Left kidney (tissue), 2 donors: Measurements from ENCODE around the gene VEZF1. TPM values are rescaled to one million over a fixed set of nuclear protein-coding genes. Genes with fewer than 3 reads are reported as not detected.

Source experiments
- DNase-seq: peaks from one replicate; pipeline ENCODE4 v3.0.0-alpha.2; 2013
- polyA plus RNA-seq: library from polyadenylated mRNA; unstranded; fragments of 120-200 nt; gene quantifications from one replicate; pipeline ENCODE4 v1.2.1, GENCODE V29; 2013; ENCODE audit not compliant: insufficient read length

VEZF1 gene
- polyA plus RNA-seq, 1 donor = 115 TPM

DNA sequence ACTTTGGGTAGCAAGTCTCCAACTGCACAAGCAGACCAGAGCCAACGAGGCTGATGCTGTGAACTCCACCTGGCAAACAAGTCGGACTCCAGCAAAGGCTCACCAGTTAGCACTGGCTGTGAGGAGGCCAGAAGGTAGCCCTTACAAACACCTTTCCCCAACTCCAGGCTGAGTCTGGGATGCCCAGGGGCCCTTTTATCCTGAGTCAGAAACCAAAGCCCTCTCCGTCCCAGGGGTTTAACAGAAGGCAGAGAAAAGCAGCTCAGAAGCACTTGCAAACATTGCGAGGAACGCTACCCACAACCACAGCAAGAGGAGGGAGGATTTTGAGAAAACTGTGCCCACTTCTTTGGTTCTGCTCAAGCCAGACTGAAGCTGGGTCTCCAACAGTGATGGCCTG is 57.8 kb downstream of the VEZF1 start:
- no peak for DNase-seq

DNA sequence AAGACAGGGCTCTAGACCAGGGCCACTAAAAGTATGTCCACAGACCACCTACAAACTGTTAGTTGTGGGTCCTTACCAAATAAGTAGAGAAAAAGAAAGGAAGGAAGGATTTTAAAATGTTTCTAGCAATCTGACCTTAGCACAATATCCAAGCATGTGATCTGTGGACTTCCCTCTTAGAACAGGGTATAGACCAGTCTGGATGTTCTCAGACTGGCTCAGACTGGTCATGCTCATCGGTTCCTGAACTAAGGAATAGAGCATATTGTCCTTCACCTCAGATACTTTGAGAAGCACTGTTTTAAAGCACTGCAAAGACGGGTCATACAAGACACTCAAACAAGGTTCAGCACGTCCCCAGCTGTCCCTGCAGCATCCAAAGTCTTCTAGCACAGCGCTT is 58.7 kb downstream of the VEZF1 start:
- no peak for DNase-seq

DNA sequence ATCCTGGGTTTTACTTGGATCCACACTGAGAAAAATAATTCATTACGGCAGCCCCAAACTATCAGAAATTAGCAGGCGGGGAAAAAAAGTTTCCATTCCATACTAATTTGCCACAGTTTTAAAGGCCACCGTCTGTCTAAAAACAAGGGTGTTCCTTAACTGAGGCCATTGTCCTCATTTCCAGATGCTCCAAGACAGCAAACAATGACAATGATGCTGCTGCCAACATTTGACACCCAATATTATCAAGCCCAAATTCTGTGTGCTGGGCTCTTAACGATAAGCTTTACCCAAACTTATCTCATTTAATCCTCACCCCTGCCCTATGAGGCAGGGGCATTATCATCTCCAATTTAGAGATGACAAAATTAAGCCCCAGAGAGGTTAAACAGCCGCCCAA is 59.1 kb downstream of the VEZF1 start:
- DNase-seq = no peak

DNA sequence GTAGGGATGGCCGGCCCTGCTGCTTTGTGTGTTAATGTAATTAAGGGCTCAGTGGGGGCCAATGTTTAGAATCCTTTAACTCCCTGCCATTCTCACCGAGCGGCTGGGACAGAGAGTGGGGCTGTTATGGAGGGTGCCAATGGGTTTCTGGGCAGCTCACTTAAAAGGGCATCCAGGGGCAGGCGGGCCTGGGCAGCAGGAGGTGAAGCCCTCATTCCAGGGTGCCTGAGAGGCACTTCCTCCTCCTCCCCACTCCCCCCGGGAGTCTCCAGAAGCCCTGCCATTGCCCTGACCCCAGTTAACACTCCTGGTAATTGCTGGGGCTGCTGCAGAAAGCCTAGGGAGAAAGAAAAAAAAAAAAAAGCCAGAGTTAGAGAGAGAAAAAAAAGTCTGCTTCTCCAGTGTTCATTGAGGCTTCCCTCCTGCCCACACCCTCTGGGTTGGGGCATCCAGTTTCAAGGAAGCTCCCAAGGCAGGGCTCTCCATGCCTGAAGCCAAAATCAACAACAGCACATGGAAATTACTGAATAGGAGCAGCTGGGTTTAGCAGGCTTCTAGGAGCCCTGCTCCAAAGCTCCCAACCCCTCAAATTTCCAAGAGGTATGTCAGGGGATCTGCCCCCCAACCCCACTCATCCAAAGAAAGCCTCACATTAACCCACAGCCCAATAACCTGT is 60.9 kb downstream of the VEZF1 start:
- DNase-seq = peak; percentile 69

DNA sequence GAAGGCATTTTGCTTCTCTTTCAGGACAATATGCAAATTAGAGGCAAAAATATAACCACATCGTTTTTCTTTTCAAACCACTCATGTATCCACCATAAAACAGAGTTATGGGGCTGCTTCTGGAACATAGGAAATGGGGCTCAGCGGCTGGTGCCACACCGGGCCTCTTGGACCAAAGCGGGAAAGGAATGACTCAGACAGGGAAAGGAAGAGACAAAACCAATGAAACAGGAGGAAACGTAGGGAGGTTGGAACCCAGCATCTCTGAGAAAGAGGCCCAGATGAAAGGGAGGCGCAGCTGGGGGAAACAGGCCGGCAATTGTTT is 61.4 kb downstream of the VEZF1 start:
- no peak for DNase-seq

DNA sequence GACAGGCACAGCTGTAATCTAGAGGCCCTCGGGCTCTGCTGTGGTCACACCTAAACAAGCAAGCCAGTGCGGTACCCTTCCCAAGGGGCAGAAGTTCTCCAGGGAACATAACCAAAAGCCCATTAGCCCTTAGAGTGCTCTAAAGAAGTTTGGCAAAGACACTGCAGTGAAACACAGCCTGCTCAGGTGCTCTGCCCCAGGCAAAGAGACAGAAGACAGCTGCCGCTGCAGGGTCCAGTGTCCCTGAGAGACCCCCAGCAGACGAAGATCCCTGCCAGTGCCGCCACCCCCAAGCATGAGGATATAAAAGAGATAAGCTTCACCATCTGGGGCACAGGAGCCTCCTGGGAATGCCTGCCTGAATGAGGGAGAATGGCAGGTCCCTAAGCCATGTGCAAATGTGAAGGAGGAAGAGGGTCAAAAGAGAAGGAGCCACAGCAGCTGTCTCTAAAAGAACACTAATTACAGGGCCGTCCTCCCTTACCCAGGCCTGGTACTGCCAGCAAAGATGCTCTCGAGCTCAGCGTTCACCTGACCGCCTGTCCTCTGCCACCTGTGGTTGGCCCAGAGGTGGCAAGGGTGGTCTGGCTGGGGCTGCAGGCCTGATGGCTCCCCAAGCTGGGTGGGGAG is 62.6 kb downstream of the VEZF1 start:
- DNase-seq = no peak

DNA sequence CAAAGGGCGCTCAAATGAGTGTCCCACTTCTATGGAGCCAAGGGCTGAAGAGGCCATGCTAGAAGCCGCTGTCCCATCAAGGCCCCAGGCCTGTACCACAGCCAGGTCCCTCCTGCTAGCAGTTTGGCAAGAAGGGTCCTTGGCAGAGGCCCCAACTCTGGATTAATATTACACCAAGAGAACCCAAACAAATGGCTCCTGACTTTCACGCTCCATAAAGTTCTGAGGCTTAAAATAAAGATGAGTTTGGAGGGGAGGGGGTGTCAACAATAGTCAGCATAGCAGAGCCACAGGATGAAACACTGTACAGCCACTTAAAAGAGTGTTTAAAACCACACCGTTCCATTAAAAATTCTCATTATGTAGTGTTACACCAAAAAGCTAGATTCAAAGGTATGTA is 63.4 kb downstream of the VEZF1 start:
- DNase-seq = peak; percentile 65

Other genes with a start within 250 kb of the VEZF1 start
- gene CCDC182, start 243.0 kb downstream of the VEZF1 start, polyA plus RNA-seq = not detected
- 57.0 TPM for gene MRPS23, start 138.2 kb downstream of the VEZF1 start, polyA plus RNA-seq
- gene CUEDC1, start 32.8 kb downstream of the VEZF1 start, polyA plus RNA-seq = 42.2 TPM
- gene SRSF1, start 19.0 kb upstream of the VEZF1 start, polyA plus RNA-seq = 451 TPM
- 85.5 TPM for gene DYNLL2, start 95.2 kb upstream of the VEZF1 start, polyA plus RNA-seq
- gene OR4D1, start 160.1 kb upstream of the VEZF1 start, polyA plus RNA-seq = 0.10 TPM
- not detected for gene OR4D2, start 178.7 kb upstream of the VEZF1 start, polyA plus RNA-seq
- 0.90 TPM for gene EPX, start 204.5 kb upstream of the VEZF1 start, polyA plus RNA-seq
- 53.2 TPM for gene MKS1, start 231.0 kb upstream of the VEZF1 start, polyA plus RNA-seq